ENCODE measurements around the gene TENM4.
"Not testable (repeated sequence)": the region's sequence is repeated elsewhere in the genome, so short reads cannot be mapped to it uniquely, and the experiment has no call there.

TENM4 gene

GRCh38 chr11:79237703-79238102 lies 203.1 kb downstream of the TENM4 start:
- DNase-seq: no peak

DNA sequence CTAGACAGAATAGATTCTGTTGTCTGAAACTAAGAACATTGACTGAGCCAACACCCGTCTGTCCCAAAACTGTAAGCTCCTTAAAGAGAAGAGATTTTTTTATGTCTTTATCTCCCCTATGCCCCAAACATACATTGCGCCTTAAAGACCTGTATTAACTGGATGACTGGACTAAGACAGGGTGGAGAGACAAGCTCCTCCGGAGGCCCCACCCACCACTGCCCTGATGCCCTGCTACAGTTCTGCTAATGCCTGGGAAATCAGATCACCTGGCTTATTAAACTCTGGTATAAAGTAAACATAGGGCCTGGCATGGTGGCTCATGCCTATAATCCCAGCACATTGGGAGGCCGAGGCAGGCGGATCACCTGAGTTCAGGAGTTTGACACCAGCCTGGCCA lies 203.7 kb downstream of the TENM4 start:
- DNase-seq: no peak

GRCh38 chr11:79236541-79236971 lies 204.3 kb downstream of the TENM4 start:
- DNase-seq: no peak

GRCh38 chr11:79235696-79236095 lies 205.1 kb downstream of the TENM4 start:
- no peak for DNase-seq

- DNase-seq: no peak
These were observed 208.5 kb downstream of the TENM4 start for GRCh38 chr11:79232346-79232745.

DNA sequence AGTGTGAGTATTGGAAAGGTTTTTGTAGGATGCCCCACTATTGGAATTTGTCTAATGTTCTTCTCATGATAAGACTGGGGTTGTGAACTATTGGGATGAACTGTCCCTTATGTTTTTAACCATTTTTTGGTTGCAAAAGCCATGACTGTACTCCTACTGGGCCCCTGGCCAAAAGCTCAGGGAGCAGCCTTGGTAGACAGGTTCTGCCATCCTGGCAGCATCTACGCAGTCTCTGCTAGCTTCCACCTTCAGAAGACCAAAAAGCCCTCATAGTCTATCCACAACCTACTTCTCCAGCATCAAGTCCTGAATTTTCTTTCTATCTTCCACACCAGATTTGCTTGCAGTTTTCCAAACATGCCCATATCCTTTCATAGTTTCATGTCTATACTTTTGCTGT lies 211.8 kb downstream of the TENM4 start:
- no peak for DNase-seq

DNA sequence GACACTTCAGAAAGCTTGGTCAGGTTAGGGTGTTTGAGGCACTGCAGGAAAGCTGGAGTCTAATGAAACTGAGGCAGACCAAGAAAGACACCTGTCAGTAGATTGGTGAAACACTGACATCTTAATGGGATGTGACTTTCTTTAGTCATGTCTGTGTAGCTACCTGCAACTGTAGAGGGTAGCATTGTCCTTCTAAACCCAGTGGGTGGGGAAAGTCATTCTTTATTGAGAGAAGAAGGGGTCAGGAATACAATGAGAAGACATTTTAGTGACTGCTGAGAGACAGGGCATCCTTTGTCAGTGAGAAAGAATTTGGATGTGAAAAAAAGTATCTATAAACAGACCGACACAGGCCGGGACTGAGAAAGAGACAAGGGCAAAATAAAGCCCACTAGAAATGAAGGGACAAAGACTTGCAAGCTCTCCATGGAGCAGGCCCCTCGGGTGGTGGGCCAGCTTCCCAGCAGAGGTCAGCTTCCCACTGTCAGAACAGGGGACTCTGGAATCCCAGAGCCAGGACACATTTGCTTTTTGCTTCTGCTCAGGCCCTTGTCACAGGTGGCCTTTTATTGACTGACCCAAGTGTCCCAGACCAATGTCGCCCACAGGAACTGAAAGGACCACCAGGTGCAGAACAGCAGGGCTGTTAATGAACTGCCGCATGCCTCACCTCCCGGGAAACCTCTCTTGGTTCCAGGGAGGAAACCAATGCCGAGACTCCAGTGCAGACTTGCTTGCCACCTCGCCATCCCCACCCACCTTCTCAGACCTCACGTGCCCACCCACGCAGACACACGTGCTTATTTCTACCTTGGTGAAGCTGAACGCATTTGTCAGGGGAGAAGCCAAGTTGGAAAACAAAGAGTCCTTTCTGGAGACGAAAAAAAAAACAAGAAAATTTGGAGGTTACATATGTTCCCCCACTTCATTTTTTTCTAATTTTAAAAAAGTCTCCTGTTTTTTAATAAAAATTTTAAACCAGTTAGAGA lies 212.8 kb downstream of the TENM4 start:
- no peak for DNase-seq

GRCh38 chr11:79227308-79227707 lies 213.5 kb downstream of the TENM4 start:
- no peak for DNase-seq

DNA sequence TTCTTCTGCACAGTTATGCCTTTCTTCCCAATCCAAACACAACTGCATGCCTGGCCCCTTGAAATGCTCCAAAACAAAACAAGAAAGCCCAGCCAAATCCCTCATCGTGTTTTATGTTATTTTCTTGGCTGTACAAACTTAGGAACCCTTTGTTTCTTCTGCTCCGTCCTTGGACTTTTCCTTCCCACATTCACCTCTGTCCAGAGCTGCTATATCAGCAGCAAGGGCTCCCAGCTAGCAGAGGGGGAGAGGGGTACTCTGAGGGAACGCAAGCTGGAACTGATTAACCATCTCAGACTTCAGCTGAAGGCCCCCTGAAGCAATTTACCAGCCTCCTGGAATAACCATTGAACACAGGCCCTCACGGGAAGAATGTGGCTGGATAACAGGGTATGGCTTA lies 214.7 kb downstream of the TENM4 start:
- no peak for DNase-seq

- DNase-seq: not testable (repeated sequence)
These were observed 218.7 kb downstream of the TENM4 start for GRCh38 chr11:79222163-79222562.

DNA sequence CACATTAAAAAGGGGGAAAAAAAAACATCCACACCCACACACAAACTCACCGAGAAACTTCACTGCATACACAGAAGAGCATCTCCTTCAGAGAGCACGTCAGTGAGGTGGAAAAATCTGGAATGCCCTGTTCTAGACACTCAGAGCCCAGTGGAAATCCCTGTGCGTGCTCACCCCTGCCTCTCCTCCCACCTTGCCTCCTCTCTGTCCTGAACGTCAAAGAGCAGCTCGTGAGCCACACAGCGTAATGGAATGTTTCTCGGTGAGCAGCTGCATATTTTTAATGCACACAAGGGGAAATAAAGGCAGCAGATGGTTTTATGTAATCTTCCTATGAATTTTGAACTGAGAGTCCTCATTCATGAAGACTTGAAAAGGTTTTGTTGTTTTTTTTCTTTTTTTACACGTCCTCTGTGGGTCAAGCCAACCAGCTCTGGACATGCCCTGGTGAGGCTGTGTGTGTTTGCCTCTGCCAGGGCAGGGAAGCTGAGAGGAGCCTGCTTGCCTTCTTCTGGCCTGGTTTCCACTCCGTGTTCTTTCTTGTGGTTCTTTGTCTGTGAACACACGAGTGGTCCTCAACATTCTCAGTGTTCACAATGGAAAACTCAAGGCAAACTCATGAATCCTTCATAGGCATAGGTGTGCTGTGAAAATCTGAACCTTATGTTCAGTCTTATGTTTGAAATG lies 219.2 kb downstream of the TENM4 start:
- no peak for DNase-seq

- DNase-seq: no peak
These were observed 220.7 kb downstream of the TENM4 start for GRCh38 chr11:79220171-79220570.

DNA sequence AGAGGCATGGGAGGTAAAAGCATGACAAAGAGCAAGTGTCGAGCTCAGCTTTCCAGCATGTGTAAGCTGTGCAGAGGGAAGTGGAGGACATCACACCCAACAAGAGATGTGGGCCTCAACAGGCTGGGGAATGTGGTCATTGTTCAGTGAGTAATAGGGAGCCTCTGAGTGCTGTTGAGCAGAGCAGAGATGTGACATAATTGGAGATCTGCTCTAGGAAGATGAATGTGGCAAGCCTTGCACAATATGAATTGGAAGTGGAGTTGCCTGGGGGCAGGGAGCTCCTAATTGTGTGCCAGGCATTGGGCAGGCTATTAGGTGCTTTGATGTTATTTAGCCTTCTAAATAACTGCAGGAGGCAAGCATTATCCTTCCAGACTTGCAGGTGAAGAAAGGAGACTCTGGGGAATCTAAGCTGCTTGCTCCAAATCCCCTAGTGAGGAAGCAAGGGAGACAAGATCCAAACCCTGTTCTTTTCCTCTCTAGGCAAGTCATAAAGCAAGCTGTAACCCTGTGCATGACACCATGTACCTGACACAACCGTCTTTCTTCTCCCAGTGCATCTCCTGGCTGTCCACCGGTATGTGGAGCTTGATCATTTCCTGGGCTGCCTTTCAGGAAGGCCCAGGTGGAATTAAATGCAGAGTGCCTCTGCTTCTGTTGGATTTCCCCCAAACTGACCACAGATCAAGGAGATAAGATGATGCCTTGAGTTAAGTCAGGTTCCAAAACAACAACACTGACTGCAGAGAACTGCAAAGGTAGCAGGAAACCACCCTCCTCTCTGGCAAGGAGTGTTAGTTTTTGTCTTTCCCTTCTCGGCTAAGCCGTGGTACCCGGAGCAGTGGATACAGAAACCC lies 221.4 kb downstream of the TENM4 start:
- no peak for DNase-seq

GRCh38 chr11:79212741-79213190 lies 228.1 kb downstream of the TENM4 start:
- DNase-seq: no peak

DNA sequence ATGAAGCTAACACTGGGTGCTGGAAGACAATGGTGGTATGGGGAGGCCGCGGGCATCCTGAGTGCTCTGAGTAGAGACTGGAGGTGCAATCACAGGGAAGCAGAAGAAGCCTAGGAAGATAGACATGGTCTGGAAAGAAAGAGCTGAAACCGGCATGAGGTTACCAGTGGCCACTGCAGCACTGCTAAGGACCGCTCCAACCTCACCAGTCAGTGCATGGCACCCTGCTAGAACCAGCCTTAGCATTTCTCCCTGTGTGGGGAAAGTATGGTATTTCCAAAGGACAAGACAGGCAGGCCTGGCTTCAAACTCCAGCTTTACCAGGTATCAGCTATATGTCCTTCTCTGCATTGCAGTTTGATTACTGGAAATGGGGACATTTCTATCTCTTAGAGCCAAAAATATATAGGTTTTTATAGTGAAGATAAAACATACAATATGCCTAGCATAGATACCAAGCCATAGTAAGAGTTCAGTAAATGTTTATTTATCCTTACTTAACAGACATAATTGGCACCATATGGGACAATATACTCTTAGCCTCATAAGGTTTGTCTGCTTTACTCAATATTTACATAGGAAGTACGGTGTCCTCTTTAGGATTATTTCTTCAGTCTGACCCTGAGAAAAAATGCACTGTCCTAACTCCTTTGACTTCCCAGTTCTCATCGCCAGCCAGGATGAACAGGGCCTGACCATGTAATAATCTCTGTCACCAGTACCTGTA lies 231.1 kb downstream of the TENM4 start:
- no peak for DNase-seq

DNA sequence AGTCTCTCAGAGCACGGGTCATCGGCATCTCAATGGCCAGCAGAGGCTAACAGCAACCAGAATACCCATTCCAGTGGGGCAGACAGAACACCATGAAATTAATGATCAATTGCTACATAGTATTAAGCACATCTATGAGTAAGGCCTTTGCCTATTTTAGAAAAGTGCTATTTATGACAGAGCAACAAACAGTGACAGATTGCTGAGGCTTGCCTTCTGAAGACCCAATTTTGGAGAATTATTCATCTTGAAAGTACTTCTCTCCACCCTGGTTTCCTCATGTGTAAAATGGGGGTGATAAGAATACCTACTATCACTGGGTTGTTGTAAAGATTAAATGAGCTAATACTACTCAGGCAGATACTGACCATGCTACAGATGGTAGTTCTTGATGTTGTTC lies 232.7 kb downstream of the TENM4 start:
- DNase-seq: no peak

DNA sequence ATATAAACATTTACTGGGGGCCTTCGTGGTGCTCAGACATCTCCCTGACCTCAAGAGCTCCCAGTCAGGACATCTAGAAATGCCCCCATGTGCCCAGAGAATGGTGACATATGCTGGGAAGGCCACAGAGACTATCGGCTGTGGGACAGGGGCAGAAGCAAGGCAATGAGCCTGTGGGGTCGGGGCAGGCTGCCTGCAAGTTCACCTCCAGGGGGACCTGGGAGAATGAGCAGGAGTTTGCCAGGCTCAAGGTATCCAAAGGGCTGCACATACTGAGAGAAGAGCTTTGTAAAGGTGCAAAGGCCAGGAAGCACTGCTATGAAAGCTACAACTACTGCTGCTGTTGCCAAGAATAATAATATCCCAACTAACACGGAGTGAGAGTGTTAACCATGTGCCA lies 233.9 kb downstream of the TENM4 start:
- no peak for DNase-seq

DNA sequence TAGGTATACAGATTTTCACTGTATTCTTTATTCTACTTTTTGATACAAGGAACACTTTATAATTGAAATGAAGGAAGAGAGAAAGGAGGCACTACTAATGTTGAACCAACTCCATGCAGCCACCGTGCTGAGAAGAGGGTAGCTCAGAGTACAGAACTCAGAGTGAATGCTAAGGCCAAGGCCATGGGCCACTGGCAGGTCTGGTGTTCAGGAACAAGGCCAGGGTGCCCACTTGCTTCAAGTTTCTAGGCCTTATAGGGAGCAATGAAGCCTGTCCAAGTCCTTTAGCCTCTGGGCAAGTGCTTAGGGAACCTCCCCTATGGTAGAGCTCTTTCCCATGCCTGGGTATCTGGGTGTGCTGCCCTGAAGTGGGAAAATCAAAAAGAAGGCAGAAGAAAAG lies 235.0 kb downstream of the TENM4 start:
- DNase-seq: no peak

DNA sequence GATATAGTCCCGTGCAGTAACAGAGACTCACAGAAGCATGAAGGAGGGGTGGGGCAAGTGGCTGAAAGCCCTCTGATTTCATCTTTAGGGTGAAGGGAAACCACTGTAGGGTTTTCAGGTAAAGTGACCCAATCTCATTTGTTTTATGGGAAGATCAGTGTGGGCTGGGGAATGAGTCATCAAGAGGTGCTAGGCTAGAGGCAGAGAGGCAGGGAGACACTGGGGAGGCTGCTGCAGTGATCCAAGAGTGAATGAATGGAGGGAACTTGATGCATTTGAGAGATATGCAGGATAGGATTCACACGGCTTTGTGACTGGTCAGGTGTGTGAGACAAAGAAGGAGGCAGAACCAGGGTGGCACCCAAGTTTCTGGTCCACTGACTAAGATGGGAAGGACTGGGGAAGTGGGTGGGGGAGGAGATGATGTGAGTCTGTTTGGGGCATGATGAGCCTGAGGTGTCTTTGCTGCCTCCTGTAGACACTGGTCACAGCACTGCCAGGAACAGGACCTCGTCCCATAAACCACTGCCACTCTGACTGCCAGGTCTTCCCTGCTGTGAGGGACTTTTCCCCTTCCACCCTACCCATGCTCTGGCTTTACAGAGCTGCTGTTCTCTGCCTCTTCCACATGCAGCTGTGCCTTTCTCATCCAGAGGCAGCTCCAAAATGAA lies 239.0 kb downstream of the TENM4 start:
- DNase-seq: no peak

- DNase-seq: no peak
These were observed 240.3 kb downstream of the TENM4 start for GRCh38 chr11:79200398-79201070.

- DNase-seq: no peak
These were observed 241.0 kb downstream of the TENM4 start for GRCh38 chr11:79199729-79200354.
